HepG2 (cell line): ENCODE results near the gene TPX2. TPM values are rescaled to one million over a fixed set of nuclear protein-coding genes. Genes with fewer than 3 reads are reported as not detected.

Experiments used
- GABPB1 ChIP-seq: IDR thresholded peaks from 2 replicates; pipeline ENCODE4 v1.6.1; 2016; ENCODE audit warnings: mild to moderate bottlenecking, missing genetic modification reagents, moderate library complexity, missing compliant biosample characterization
- GATAD2A ChIP-seq: IDR thresholded peaks from 2 replicates; pipeline ENCODE4 v1.6.1; 2016
- MYNN ChIP-seq: sonication (generic); formaldehyde crosslinking; IDR thresholded peaks from 2 replicates; pipeline ENCODE4 v1.4.0; 2020; ENCODE audit warnings: mild to moderate bottlenecking, low read depth, missing genetic modification reagents
- SIX1 ChIP-seq: sonication (generic); formaldehyde crosslinking; IDR thresholded peaks from 2 replicates; pipeline ENCODE4 v1.4.0; 2020; ENCODE audit warnings: missing genetic modification reagents, borderline replicate concordance
- SMAD9 ChIP-seq: sonication (generic); formaldehyde crosslinking; IDR thresholded peaks from 2 replicates; pipeline ENCODE4 v1.5.1; 2020; ENCODE audit warnings: mild to moderate bottlenecking, missing genetic modification reagents
- SYNCRIP ChIP-seq: fragments of 200-400 bp; formaldehyde crosslinking; IDR thresholded peaks from 2 replicates; pipeline ENCODE4 v1.6.1; 2018; ENCODE audit warnings: mild to moderate bottlenecking, low read depth, low read length; ENCODE audit not compliant: insufficient read depth
- ZFP36L1 ChIP-seq: sonication (generic); formaldehyde crosslinking; IDR thresholded peaks from 2 replicates; pipeline ENCODE4 v1.8.0; 2022; ENCODE audit warnings: mild to moderate bottlenecking, missing genetic modification reagents, moderate library complexity
- ZMYM2 ChIP-seq: sonication (generic); formaldehyde crosslinking; IDR thresholded peaks from 2 replicates; pipeline ENCODE4 v1.8.0; 2022; ENCODE audit warnings: mild to moderate bottlenecking, missing genetic modification reagents
- ZNF296 ChIP-seq: sonication (generic); formaldehyde crosslinking; conservative IDR thresholded peaks from 2 replicates; pipeline ENCODE4 v1.5.0; 2020; ENCODE audit warnings: mild to moderate bottlenecking, missing genetic modification reagents
- ZNF335 ChIP-seq: sonication (generic); formaldehyde crosslinking; IDR thresholded peaks from 2 replicates; pipeline ENCODE4 v1.4.0; 2020; ENCODE audit warnings: missing genetic modification reagents
- ZNF570 ChIP-seq: sonication (generic); formaldehyde crosslinking; IDR thresholded peaks from 2 replicates; pipeline ENCODE4 v1.4.0; 2020; ENCODE audit warnings: mild to moderate bottlenecking, missing genetic modification reagents, borderline replicate concordance
- polyA plus RNA-seq, 8 experiments: library from polyadenylated mRNA; depleted of rRNA in 3 of 8; stranded (reverse) in 7 of 8; unstranded in 1 of 8; fragments of >200 nt; fragmentation: Illumina TruSeq in 4 of 8; extraction: Trizol in 4 of 8; gene quantifications; 2 replicates each; pipeline versions ENCODE4 v1.2.1 to v1.2.3, GENCODE V29; 2011 to 2016; ENCODE audit warnings: low read depth in 4 of 8, missing spikeins in 1 of 8, mixed read lengths in 1 of 8; ENCODE audit not compliant: insufficient read depth in 1 of 8
- total RNA-seq, 5 experiments: library from RNA; depleted of rRNA; stranded (reverse); fragments of >200 nt; fragmentation: Illumina TruSeq; extraction: Trizol; gene quantifications; 2 replicates each; pipeline ENCODE4 v1.2.3, GENCODE V29; 2016; ENCODE audit warnings: low read depth in 1 of 5
- TF ChIP-seq, protein P1 (sequence below): sonication (generic); formaldehyde crosslinking; IDR thresholded peaks from 2 replicates; pipeline ENCODE4 v1.4.0; 2020; ENCODE audit warnings: mild to moderate bottlenecking, missing genetic modification reagents, borderline replicate concordance
- TF ChIP-seq, protein P2 (sequence below): sonication (generic); formaldehyde crosslinking; IDR thresholded peaks from 2 replicates; pipeline ENCODE4 v1.4.0; 2020; ENCODE audit warnings: low read depth, mild to moderate bottlenecking, missing genetic modification reagents
- TF ChIP-seq, protein P3 (sequence below): sonication (generic); formaldehyde crosslinking; IDR thresholded peaks from 2 replicates; pipeline ENCODE4 v1.4.0; 2020; ENCODE audit warnings: missing genetic modification reagents
- TF ChIP-seq, protein P4 (sequence below): sonication (generic); formaldehyde crosslinking; conservative IDR thresholded peaks from 2 replicates; pipeline ENCODE4 v1.4.0; 2020; ENCODE audit warnings: missing genetic modification reagents
- TF ChIP-seq, protein P5 (sequence below): sonication (generic); formaldehyde crosslinking; IDR thresholded peaks from 2 replicates; pipeline ENCODE4 v1.4.0; 2020; ENCODE audit warnings: missing genetic modification reagents
- TF ChIP-seq, protein P6 (sequence below): sonication (generic); formaldehyde crosslinking; conservative IDR thresholded peaks from 2 replicates; pipeline ENCODE4 v1.4.0; 2020; ENCODE audit warnings: missing genetic modification reagents

The TPX2 gene
- total and polyA plus RNA-seq, 2 of the 13 experiments (the other 11 are each of a cell fraction or from before 2014, with no cell fraction given): 34.3 to 124 TPM

DNA sequence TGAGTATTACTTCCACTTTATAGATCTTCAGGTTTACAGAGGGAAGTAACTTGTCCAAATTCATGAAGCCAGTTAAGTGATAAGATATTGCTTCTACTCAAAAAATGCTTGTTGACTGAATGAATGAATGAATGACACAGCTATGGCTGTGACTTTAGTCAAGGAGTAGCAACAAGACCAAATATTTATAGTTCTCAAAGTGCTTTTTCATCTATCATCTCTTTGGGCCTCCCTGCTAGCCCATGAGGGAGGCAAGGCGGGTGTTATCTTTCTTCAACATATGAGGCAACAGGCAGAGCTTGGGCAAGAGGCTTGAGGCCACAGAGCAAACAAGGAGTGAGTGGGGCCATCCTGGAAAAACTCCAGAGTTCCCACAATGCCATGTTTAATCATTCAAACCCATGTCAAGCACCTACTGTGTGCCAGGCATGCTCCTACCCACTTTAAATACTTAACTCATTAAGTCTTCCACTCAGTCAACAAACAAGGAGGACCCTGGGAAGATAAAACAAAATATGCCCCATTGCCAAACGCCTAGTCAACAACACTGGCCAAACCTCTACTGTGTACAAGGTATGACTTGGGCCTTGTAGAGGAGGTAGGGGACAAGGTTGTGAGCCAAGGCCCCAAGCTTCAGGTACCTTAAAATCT lies 32.4 kb upstream of the TPX2 start (continued):
- TF ChIP-seq GABPB1 (CRISPR knock-in tag) (peak; percentile 71), ZNF335 (0 out of 2 replicates have a peak, but pooled peaks have one; percentile 72), ZNF296 (CRISPR knock-in tag) (no peak), ZFP36L1 (CRISPR knock-in tag) (no peak), SYNCRIP (no peak), ZMYM2 (CRISPR knock-in tag) (peak; percentile 99), SMAD9 (no peak), GATAD2A (CRISPR knock-in tag) (peak; percentile 100), SIX1 (CRISPR knock-in tag) (peak; percentile 92), ZNF570 (CRISPR knock-in tag) (no peak; the same call in 1 of the 2 replicates), MYNN (CRISPR knock-in tag) (no peak)
- TF ChIP-seq, protein P1, sequence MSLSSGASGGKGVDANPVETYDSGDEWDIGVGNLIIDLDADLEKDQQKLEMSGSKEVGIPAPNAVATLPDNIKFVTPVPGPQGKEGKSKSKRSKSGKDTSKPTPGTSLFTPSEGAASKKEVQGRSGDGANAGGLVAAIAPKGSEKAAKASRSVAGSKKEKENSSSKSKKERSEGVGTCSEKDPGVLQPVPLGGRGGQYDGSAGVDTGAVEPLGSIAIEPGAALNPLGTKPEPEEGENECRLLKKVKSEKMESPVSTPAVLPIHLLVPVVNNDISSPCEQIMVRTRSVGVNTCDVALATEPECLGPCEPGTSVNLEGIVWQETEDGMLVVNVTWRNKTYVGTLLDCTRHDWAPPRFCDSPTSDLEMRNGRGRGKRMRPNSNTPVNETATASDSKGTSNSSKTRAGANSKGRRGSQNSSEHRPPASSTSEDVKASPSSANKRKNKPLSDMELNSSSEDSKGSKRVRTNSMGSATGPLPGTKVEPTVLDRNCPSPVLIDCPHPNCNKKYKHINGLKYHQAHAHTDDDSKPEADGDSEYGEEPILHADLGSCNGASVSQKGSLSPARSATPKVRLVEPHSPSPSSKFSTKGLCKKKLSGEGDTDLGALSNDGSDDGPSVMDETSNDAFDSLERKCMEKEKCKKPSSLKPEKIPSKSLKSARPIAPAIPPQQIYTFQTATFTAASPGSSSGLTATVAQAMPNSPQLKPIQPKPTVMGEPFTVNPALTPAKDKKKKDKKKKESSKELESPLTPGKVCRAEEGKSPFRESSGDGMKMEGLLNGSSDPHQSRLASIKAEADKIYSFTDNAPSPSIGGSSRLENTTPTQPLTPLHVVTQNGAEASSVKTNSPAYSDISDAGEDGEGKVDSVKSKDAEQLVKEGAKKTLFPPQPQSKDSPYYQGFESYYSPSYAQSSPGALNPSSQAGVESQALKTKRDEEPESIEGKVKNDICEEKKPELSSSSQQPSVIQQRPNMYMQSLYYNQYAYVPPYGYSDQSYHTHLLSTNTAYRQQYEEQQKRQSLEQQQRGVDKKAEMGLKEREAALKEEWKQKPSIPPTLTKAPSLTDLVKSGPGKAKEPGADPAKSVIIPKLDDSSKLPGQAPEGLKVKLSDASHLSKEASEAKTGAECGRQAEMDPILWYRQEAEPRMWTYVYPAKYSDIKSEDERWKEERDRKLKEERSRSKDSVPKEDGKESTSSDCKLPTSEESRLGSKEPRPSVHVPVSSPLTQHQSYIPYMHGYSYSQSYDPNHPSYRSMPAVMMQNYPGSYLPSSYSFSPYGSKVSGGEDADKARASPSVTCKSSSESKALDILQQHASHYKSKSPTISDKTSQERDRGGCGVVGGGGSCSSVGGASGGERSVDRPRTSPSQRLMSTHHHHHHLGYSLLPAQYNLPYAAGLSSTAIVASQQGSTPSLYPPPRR (CRISPR knock-in tag): peak; percentile 97
- TF ChIP-seq, protein P2, sequence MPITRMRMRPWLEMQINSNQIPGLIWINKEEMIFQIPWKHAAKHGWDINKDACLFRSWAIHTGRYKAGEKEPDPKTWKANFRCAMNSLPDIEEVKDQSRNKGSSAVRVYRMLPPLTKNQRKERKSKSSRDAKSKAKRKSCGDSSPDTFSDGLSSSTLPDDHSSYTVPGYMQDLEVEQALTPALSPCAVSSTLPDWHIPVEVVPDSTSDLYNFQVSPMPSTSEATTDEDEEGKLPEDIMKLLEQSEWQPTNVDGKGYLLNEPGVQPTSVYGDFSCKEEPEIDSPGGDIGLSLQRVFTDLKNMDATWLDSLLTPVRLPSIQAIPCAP (CRISPR knock-in tag): no peak
- TF ChIP-seq, protein P3, sequence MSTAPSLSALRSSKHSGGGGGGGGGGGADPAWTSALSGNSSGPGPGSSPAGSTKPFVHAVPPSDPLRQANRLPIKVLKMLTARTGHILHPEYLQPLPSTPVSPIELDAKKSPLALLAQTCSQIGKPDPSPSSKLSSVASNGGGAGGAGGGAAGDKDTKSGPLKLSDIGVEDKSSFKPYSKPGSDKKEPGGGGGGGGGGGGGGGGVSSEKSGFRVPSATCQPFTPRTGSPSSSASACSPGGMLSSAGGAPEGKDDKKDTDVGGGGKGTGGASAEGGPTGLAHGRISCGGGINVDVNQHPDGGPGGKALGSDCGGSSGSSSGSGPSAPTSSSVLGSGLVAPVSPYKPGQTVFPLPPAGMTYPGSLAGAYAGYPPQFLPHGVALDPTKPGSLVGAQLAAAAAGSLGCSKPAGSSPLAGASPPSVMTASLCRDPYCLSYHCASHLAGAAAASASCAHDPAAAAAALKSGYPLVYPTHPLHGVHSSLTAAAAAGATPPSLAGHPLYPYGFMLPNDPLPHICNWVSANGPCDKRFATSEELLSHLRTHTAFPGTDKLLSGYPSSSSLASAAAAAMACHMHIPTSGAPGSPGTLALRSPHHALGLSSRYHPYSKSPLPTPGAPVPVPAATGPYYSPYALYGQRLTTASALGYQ (CRISPR knock-in tag): peak; percentile 96
- TF ChIP-seq, protein P4, sequence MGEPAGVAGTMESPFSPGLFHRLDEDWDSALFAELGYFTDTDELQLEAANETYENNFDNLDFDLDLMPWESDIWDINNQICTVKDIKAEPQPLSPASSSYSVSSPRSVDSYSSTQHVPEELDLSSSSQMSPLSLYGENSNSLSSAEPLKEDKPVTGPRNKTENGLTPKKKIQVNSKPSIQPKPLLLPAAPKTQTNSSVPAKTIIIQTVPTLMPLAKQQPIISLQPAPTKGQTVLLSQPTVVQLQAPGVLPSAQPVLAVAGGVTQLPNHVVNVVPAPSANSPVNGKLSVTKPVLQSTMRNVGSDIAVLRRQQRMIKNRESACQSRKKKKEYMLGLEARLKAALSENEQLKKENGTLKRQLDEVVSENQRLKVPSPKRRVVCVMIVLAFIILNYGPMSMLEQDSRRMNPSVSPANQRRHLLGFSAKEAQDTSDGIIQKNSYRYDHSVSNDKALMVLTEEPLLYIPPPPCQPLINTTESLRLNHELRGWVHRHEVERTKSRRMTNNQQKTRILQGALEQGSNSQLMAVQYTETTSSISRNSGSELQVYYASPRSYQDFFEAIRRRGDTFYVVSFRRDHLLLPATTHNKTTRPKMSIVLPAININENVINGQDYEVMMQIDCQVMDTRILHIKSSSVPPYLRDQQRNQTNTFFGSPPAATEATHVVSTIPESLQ (CRISPR knock-in tag): no peak
- TF ChIP-seq, protein P5, sequence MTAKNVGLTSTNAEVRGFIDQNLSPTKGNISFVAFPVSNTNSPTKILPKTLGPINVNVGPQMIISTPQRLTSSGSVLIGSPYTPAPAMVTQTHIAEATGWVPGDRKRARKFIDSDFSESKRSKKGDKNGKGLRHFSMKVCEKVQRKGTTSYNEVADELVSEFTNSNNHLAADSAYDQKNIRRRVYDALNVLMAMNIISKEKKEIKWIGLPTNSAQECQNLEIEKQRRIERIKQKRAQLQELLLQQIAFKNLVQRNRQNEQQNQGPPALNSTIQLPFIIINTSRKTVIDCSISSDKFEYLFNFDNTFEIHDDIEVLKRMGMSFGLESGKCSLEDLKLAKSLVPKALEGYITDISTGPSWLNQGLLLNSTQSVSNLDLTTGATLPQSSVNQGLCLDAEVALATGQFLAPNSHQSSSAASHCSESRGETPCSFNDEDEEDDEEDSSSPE (CRISPR knock-in tag): peak; percentile 84
- TF ChIP-seq, protein P6, sequence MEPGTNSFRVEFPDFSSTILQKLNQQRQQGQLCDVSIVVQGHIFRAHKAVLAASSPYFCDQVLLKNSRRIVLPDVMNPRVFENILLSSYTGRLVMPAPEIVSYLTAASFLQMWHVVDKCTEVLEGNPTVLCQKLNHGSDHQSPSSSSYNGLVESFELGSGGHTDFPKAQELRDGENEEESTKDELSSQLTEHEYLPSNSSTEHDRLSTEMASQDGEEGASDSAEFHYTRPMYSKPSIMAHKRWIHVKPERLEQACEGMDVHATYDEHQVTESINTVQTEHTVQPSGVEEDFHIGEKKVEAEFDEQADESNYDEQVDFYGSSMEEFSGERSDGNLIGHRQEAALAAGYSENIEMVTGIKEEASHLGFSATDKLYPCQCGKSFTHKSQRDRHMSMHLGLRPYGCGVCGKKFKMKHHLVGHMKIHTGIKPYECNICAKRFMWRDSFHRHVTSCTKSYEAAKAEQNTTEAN: no peak; the same call in 1 of the 2 replicates
